ENCODE results near the gene LGALS9. TPM values are rescaled to one million over a fixed set of nuclear protein-coding genes. Genes with fewer than 3 reads are reported as not detected.

The LGALS9 gene
- polyA plus RNA-seq, 2 of the 4 experiments (the other 2 are of a cell fraction) = 1.2 to 1.5 TPM

- TF ChIP-seq USF2 (IDR thresholded peaks at IDR 0.05) (no peak), FOSL2 (IDR thresholded peaks at IDR 0.05) (no peak), FOSL2 (CRISPR knock-in tag; IDR thresholded peaks at IDR 0.05) (no peak), POLR2AphosphoS2 (conservative IDR thresholded peaks at IDR 0.05; ENCODE audit: low read length) (no peak)
Measured at GRCh38 chr17:27615121-27615520, 15.9 kb upstream of the LGALS9 start (continued).

GRCh38 chr17:27616414-27616813, 14.6 kb upstream of the LGALS9 start:
- ATAC-seq = no peak
- no peak for DNase-seq (ENCODE audit: low read depth in 1 of 2, low spot score in 1 of 2)
- H3K4me3 ChIP-seq = no peak overlapping the region
- no peak for FAIRE-seq
- TF ChIP-seq HES2 (IDR thresholded peaks at IDR 0.05) = no peak
- no peak for TF ChIP-seq MYC (IDR thresholded peaks at IDR 0.05; ENCODE audit: borderline replicate concordance, low read length)
- no peak for TF ChIP-seq TP53 (CRISPR knock-in tag; IDR thresholded peaks at IDR 0.05)
- no peak for TF ChIP-seq SREBF2 (IDR thresholded peaks at IDR 0.05)
- no peak for TF ChIP-seq USF2 (IDR thresholded peaks at IDR 0.05)
- no peak for TF ChIP-seq CHD4 (IDR thresholded peaks at IDR 0.05; ENCODE audit: borderline replicate concordance)
- WGBS (ENCODE audit: missing lambda C conversion rate) = 75% methylated on average over 4 of the region's 4 CpGs
- no peak overlapping the region for H3K4me2 ChIP-seq
- POLR2A ChIA-PET = no interaction called here
- CTCF ChIA-PET = interaction anchor here (1.0 to 11.3 kb wide), 3 partner anchors 14 to 38 kb away, joined by 3 to 160 read pairs (median 53); no protein-coding TSS in a partner anchor
- no peaks in the 10 kb centered on the region for H3K9me3 ChIP-seq
- H3K4me1 ChIP-seq = no peaks in the 10 kb centered on the region
- no peak overlapping the region for H3K27ac ChIP-seq

- H3K4me2 ChIP-seq = no peak overlapping the region
- TF ChIP-seq HOXB5 (CRISPR knock-in tag; IDR thresholded peaks at IDR 0.05) (no peak), FOXS1 (CRISPR knock-in tag; IDR thresholded peaks at IDR 0.05) (no peak), HES2 (IDR thresholded peaks at IDR 0.05) (no peak), PHF8 (IDR thresholded peaks at IDR 0.05; ENCODE audit: borderline replicate concordance, low read depth) (no peak), CEBPB (IDR thresholded peaks at IDR 0.05) (no peak), RCOR1 (IDR thresholded peaks at IDR 0.05; ENCODE audit: low read depth, low read length) (no peak)
- TF ChIP-seq, protein P1, sequence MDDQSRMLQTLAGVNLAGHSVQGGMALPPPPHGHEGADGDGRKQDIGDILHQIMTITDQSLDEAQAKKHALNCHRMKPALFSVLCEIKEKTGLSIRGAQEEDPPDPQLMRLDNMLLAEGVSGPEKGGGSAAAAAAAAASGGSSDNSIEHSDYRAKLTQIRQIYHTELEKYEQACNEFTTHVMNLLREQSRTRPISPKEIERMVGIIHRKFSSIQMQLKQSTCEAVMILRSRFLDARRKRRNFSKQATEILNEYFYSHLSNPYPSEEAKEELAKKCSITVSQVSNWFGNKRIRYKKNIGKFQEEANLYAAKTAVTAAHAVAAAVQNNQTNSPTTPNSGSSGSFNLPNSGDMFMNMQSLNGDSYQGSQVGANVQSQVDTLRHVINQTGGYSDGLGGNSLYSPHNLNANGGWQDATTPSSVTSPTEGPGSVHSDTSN (IDR thresholded peaks at IDR 0.05) = no peak
- CTCF ChIA-PET = interaction anchor here (1.1 to 11.3 kb wide), 6 partner anchors 9 to 163 kb away, joined by 3 to 160 read pairs (median 5); no protein-coding TSS in a partner anchor
- WGBS (ENCODE audit: missing lambda C conversion rate) = 91% methylated on average over 8 of the region's 8 CpGs
- no peak overlapping the region for H3K4me3 ChIP-seq
- no peaks in the 10 kb centered on the region for H3K9me3 ChIP-seq
- ATAC-seq (no peak), DNase-seq (ENCODE audit: low read depth in 1 of 2, low spot score in 1 of 2) (no peak), FAIRE-seq (no peak)
- no peaks in the 10 kb centered on the region for H3K4me1 ChIP-seq
- POLR2A ChIA-PET = no interaction called here
- H3K27ac ChIP-seq = no peak overlapping the region
Measured at GRCh38 chr17:27618417-27618816, 12.6 kb upstream of the LGALS9 start.

DNA sequence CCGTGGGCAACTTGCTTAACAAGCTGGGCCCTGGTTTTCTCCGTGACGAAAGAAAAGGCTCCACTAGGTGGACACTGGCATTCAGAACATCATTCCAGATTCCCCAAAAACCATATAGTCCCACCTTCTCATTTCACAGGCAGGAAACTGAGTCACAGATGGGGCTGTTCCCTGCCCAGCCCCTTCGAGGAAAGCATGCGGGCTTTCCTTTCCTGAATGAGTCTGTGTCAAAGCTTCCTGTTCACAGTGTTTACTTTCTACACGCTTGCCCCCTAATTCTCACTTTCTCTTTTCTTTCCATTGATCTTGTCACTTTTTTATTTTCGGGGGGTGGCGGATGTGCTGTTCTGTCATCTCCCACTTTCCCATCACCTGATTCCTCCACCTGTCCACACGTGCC, 10.3 kb upstream of the LGALS9 start:
- H3K4me2 ChIP-seq = no peak overlapping the region
- H3K4me3 ChIP-seq = no peak overlapping the region
- ChIA-PET CTCF (interaction anchor here (0.8 to 3.4 kb wide), 9 partner anchors 11 to 384 kb away, joined by 3 to 25 read pairs (median 4); no protein-coding TSS in a partner anchor), POLR2A (no interaction called here)
- H3K4me1 ChIP-seq = no peaks in the 10 kb centered on the region
- WGBS (ENCODE audit: missing lambda C conversion rate) = 84% methylated on average over 9 of the region's 9 CpGs
- no peak for TF ChIP-seq GATA3 (IDR thresholded peaks at IDR 0.05; ENCODE audit: borderline replicate concordance)
- no peak for TF ChIP-seq CHD4 (IDR thresholded peaks at IDR 0.05; ENCODE audit: borderline replicate concordance)
- TF ChIP-seq MAX (IDR thresholded peaks at IDR 0.05) = no peak
- no peak for TF ChIP-seq USF2 (IDR thresholded peaks at IDR 0.05)
- no peak for TF ChIP-seq NFE2L2 (conservative IDR thresholded peaks at IDR 0.05; ENCODE audit: low read length)
- no peaks in the 10 kb centered on the region for H3K9me3 ChIP-seq
- no peak overlapping the region for H3K27ac ChIP-seq
- no peak for DNase-seq (ENCODE audit: low read depth in 1 of 2, low spot score in 1 of 2)
- ATAC-seq = no peak
- FAIRE-seq = no peak
